GM19240 (cell line): Measurements from ENCODE around the gene WDR72.

ENCODE experiments used
- DNase-seq: peaks from one replicate; pipeline ENCODE4 v3.0.0; 2011; ENCODE audit warnings: low spot score; ENCODE audit not compliant: insufficient read length

The WDR72 gene

GRCh38 chr15:53535886-53536285 lies 223.6 kb downstream of the WDR72 start:
- no peak for DNase-seq

- no peak for DNase-seq
Observed at GRCh38 chr15:53534105-53534839, 225.2 kb downstream of the WDR72 start.

- DNase-seq: no peak
Observed at GRCh38 chr15:53530761-53531160, 228.7 kb downstream of the WDR72 start.

GRCh38 chr15:53527996-53528395 lies 231.5 kb downstream of the WDR72 start:
- no peak for DNase-seq

GRCh38 chr15:53525894-53526293 lies 233.6 kb downstream of the WDR72 start:
- no peak for DNase-seq

GRCh38 chr15:53522991-53523390 lies 236.5 kb downstream of the WDR72 start:
- DNase-seq: no peak

GRCh38 chr15:53520996-53521395 lies 238.5 kb downstream of the WDR72 start:
- no peak for DNase-seq

GRCh38 chr15:53513431-53513830 lies 246.0 kb downstream of the WDR72 start:
- no peak for DNase-seq

GRCh38 chr15:53512029-53512428 lies 247.4 kb downstream of the WDR72 start:
- no peak for DNase-seq

GRCh38 chr15:53511175-53511574 lies 248.3 kb downstream of the WDR72 start:
- DNase-seq: no peak

- no peak for DNase-seq
Observed at GRCh38 chr15:53506370-53506769, 253.1 kb downstream of the WDR72 start.

GRCh38 chr15:53498996-53499395 lies 260.5 kb downstream of the WDR72 start:
- no peak for DNase-seq

- DNase-seq: no peak
Observed at GRCh38 chr15:53490341-53490740, 269.1 kb downstream of the WDR72 start.

- DNase-seq: no peak
Observed at GRCh38 chr15:53482055-53482454, 277.4 kb downstream of the WDR72 start.

- DNase-seq: no peak
Observed at GRCh38 chr15:53477981-53478766, 281.3 kb downstream of the WDR72 start.

- DNase-seq: no peak
Observed at GRCh38 chr15:53473886-53474285, 285.6 kb downstream of the WDR72 start.

- DNase-seq: no peak
Observed at GRCh38 chr15:53473435-53473834, 286.0 kb downstream of the WDR72 start.

- no peak for DNase-seq
Observed at GRCh38 chr15:53472883-53473282, 286.6 kb downstream of the WDR72 start.

- no peak for DNase-seq
Observed at GRCh38 chr15:53472210-53472609, 287.3 kb downstream of the WDR72 start.

GRCh38 chr15:53470743-53471142 lies 288.7 kb downstream of the WDR72 start:
- no peak for DNase-seq

- no peak for DNase-seq
Observed at GRCh38 chr15:53469422-53469821, 290.0 kb downstream of the WDR72 start.
